Activated T-helper 1 cell treated with Interleukin-2 at 50 U/mL for 16 hours (primary cell): ENCODE measurements around the gene ELMOD1.

Source experiments
- DNase-seq: peaks from one replicate; pipeline ENCODE4 v3.0.0-alpha.2; 2020; ENCODE audit warnings: low read depth

ELMOD1 gene

GRCh38 chr11:107587306-107587979, 3.5 kb upstream of the ELMOD1 start:
- no peak for DNase-seq

GRCh38 chr11:107591378-107592230, 657 bp downstream of the ELMOD1 start:
- DNase-seq: no peak

- DNase-seq: no peak
Observed at GRCh38 chr11:107592231-107592590, 1.3 kb downstream of the ELMOD1 start.

- no peak for DNase-seq
Observed at GRCh38 chr11:107592813-107593212, 1.9 kb downstream of the ELMOD1 start.

GRCh38 chr11:107593951-107594350, 3.0 kb downstream of the ELMOD1 start:
- no peak for DNase-seq

GRCh38 chr11:107594736-107595135, 3.8 kb downstream of the ELMOD1 start:
- DNase-seq: no peak

- DNase-seq: no peak
Observed at GRCh38 chr11:107598225-107599139, 7.5 kb downstream of the ELMOD1 start.

GRCh38 chr11:107605061-107606006, 14.4 kb downstream of the ELMOD1 start:
- DNase-seq: no peak

GRCh38 chr11:107606141-107606540, 15.2 kb downstream of the ELMOD1 start:
- no peak for DNase-seq

- DNase-seq: no peak
Observed at GRCh38 chr11:107608809-107609208, 17.9 kb downstream of the ELMOD1 start.

GRCh38 chr11:107609400-107610218, 18.7 kb downstream of the ELMOD1 start:
- no peak for DNase-seq

- DNase-seq: no peak
Observed at GRCh38 chr11:107612445-107612844, 21.5 kb downstream of the ELMOD1 start.

- DNase-seq: no peak
Observed at GRCh38 chr11:107619926-107620325, 29.0 kb downstream of the ELMOD1 start.

- DNase-seq: no peak
Observed at GRCh38 chr11:107621081-107621480, 30.1 kb downstream of the ELMOD1 start.

GRCh38 chr11:107623183-107623582, 32.2 kb downstream of the ELMOD1 start:
- DNase-seq: no peak

- no peak for DNase-seq
Observed at GRCh38 chr11:107624983-107625684, 34.2 kb downstream of the ELMOD1 start.

GRCh38 chr11:107625685-107625989, 34.7 kb downstream of the ELMOD1 start:
- DNase-seq: no peak

- DNase-seq: no peak
Observed at GRCh38 chr11:107631043-107631442, 40.1 kb downstream of the ELMOD1 start.

- no peak for DNase-seq
Observed at GRCh38 chr11:107631931-107632330, 41.0 kb downstream of the ELMOD1 start.

- no peak for DNase-seq
Observed at GRCh38 chr11:107646783-107647182, 55.8 kb downstream of the ELMOD1 start.
